HG03108 (cell line): ENCODE data around the gene RBKS.

Experiments
- ATAC-seq: cut with Tn5 transposase; IDR thresholded peaks from one replicate; pipeline ENCODE4 v1.9.1; 2021; ENCODE audit warnings: moderate library complexity; ENCODE audit not compliant: unreplicated experiment

RBKS gene

DNA sequence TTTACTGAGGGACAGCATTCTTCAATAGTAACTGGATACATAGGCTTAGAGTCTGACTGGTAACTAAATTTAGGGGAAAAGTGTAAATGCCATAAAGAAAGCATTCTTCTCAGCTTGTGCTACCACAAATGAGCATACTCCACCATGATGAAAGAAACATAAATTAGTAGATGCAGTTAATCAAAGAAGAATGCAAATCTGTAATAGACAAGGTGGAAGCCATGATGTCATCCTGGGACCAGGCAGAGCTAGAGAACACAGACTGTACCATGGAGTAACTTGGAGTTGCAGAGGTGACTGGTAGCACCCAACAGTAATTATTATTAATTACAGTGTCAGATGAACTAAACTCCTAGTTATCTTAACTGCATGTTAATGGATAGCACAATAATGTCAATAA is 51.7 kb downstream of the RBKS start:
- ATAC-seq, result no peak

DNA sequence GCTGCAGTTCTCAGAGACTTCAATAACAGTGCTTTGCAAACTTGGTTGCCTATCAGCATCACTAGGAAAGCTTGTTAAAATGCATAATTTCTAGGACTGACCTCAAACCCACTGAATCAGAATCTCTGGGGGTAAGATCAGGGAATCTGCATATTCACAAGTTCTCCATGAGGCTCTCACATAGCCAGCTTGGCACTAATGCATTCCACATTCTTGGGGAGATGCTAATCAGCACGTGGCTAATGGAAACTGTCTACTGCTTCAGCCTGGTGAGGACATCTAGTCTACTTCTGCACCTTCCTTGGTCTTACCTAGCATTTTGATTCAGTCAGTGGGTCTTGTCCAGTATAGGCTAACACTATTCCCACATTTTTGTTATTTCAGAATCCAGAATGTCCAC is 56.3 kb downstream of the RBKS start:
- ATAC-seq, result no peak

DNA sequence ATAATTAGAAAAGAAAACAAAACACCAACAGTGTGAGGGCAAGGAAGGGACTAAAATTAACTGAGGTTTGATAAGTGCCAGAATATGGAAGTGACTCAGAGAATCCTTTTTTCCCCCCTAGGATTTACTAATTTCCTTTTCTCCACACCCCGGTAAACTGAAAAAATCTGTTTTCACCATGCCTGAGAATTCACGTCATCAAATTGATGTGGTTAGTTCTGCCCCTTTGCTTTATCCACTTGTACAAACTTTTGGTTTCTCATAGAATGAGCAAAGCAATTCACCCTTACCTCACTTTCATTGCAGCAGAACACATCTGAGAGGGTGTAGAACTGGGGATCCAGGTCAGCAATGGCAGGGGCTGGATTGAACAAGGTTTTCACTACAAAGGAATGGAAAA is 57.8 kb downstream of the RBKS start:
- ATAC-seq, result no peak

DNA sequence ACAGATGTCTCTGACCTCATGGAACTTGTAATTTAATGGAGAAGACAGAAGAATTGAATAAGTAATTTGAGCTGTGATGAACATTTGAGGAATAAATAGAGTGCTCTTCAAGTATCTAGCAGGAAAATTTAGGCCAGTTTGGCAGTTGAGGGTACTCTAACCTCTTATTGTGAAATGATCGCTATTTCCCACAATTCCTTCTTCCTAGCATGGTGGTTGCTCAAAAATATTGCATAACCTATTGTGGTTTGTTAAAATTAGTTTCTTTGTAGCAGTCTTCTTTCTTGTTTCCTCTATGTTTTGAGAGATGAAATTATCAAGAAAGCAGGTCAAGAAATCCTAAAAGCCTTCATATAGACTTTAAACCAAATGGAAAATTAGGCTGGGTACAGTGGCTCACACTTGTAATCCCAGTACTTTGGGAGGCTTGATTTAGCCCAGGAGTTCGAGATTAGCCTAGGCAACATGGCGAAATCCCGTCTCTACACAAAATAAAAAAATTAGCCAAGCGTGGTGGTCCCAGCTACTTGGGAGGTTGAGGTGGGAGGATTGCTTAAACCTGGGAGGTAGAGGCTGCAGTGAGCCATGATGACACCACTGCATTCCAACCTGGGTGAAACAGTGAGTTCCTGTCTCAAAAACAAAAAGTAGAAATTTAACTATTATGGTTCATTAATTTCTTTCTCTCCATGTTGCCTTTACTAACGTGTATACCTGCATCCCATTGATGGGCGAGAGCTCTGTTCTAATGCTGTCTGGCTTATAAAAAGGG is 58.7 kb downstream of the RBKS start:
- no peak for ATAC-seq

DNA sequence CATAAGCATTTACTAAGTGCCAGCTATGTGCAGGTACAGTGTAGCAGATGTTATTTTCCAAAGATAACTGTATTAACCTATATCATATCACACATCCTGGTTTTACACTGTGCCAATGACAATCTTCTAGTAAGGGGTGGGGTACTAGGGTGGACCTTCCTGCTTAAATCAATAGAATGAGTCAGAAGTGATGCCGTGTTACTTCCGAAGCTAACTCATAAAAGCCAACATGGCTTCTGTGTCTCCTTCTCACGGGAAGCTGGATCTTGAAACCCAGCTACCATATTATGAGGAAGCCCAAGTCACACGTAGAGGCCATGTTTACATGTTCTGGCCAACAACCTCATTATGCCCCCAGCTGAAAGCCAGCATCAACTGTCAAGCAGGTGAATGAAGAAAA is 59.5 kb downstream of the RBKS start:
- no peak for ATAC-seq

DNA sequence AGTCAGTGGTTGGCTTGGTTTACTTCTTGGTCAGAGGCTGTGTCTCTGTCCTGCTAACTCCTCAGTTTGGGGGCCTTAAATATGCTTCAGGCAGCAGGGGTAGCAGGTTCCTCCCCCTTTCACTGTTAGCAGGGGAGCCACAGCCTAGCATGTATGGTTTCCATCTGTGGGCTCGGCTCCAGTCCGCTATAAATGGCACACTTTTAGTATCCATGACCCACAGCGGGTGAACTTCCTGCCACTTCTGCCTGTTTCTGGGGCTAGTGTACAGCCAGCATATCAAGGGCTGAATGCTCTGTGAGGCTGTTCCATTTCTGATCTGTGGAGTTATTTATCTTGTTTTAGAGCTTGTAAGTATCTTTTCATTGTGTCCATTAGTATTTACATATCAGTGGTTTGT is 60.4 kb downstream of the RBKS start:
- ATAC-seq, result no peak

DNA sequence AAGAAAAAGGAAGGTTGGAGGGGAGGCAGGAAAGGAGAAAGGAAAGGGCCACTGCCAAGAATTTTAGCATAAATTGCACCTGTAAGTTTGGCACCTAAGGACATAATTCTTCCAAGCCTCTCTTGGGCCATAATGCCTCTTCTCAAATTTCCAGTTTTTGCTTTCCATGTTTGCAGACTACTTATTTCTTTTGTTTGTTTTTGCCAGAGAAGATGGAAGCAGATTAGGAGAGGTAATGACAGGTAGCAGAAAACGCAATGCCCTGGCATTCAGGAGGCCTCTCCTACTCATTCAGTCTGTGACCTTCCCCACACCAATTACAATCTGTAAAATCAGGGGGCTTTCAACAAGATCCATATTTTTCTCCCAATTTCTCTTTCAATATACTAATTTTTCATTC is 61.9 kb downstream of the RBKS start:
- ATAC-seq, result no peak

DNA sequence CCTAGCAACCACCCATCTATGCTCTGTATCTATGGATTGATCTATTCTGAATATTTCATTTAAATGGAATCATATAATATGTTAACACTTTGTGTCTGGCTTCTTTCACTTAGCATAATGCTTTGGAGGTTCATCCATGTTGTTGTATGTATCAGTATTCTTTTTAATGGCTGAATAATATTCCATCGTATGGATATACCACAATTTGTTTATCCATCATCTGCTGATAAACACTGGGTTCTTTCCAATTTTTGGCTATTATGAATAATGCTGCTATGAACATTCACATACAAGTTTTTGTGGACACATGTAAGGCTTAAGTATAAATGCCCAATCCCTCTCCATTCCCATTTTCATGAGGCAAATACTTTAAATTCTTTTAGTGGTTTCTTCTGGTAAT is 65.8 kb downstream of the RBKS start:
- no peak for ATAC-seq

DNA sequence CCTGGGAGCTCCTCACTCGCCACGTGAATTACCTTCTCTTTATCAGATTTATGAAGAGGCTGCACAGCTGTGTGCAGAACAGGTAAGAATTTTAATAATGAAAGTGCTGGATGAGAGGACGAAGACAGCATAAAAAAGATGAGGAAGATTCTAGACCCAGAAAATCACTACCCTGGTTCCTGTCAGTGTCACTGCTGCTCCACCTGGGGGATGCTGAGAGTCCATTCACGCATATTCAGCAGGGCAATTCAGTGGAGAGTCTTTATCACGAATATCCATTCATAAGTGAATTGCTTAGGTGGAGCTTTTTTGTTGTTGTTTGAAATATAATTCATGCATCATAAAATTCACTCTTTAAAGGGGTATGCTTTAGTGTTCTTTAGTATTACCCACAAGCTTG is 66.6 kb downstream of the RBKS start:
- ATAC-seq, result no peak

DNA sequence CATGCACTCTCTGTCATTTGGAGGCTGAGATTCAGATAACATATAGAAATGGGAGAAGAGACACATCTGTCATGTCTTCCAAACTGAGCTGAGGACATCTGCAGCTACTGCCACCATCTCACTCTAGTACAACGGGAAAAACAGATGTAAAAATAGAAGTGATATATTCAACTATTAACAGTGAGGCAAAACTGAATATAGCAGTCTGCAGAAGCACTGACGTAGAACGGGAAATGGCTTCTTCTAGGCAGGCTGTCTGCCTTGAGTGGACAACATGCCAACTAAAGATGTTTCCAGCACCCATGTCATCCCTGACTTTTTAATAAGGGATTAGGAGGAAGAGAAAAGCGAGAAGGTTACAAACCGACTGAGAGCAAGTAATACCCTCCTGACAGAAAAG is 67.1 kb downstream of the RBKS start:
- ATAC-seq, result no peak

DNA sequence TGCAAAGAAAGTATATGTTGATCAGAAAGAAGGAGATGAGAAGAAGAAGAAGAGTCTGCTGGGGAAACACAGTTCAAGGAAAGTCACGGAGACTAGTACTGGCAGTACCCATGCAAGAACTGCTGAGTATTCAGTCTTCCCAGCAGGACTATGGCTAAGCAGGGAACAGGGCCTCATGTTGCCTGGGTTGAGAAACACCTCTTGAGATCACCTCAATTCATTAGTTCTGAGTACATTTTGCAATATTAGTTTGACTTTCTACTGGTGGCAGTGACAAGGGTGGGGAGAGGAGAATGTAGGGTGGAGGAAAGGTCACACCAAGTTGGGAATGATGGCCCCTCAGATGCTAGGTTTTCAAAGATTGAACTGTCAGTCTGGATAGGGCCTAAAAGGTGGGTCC is 68.1 kb downstream of the RBKS start:
- no peak for ATAC-seq

DNA sequence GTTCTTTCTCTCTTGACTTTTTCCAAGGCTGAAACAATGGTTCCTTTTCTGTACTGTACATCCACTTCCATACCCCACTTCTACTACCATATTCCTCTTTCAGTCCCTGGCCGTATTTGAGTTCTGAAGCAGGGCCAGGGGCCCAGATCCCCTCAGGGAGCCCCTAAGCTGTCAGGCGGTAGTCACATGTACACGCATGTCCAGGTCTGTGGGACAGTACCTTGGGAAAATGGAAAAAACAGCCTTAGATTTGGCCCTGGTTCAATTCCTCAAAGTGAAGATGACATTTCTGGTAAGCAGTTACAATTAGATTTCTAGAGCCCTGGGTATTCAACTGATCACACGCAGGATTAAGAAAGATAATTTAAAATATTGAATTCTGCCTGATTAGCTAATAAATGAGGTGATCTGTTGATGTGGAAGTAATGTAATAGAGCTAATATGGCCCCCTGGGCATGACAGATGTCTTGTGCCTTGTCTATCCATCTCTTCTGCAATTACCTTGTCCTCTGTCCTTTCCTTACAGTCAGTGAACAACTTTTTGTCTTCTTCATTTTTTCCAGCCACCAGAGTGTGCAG is 74.2 kb downstream of the RBKS start:
- ATAC-seq, result no peak

DNA sequence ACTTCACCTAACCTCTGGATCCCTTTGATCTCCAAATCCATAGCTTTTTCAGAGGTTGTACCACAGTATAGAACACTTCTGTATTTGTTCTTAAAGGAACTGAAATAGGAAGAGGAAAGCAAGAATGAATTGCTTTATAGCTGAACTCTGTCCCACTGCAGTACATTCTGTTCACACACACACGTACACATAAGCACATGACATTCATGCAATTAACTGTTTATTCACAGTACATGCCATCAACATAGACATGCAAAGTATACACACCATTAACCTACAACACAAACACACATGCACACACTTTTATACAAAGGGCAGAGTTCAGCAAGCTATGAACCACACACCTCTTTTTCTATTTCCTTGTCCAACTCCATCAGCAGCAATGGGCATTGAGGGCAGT is 75.4 kb downstream of the RBKS start:
- no peak for ATAC-seq

DNA sequence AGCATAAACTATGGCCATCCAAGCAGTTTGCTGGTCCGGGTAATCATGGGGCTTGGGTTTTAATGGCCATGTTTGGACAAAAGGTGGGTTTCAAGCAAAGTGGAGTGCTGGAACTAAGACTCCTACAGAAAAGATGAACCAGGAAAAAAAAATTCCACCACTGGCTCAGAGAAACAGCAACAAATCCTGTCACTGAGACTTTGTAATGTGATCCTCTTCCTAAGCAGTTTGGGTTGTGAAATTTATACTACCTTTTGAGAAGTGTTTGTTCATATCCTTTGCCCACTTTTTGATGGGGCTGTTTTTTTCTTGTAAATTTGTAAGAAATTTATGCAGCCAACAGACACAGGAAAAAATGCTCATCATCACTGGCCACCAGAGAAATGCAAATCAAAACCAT is 78.4 kb downstream of the RBKS start:
- ATAC-seq, result no peak

DNA sequence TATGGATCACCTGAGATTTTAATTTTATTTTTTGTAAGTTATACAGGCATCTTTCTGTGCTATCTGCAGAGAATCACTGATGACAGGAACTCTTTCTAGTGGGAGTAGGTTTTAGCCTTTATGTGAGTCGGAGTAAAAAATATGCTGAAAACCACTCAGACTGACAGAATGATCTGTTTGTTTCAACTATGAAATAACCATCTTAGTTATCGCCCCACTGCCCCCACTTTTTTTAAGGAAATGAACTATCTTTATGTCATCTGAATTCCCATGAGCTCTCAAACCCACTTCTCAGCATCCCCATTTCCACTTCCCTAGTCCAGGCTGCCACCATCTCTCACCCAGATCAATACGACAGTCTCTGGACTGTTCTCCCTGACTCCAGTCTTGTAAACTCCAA is 79.7 kb downstream of the RBKS start:
- no peak for ATAC-seq

DNA sequence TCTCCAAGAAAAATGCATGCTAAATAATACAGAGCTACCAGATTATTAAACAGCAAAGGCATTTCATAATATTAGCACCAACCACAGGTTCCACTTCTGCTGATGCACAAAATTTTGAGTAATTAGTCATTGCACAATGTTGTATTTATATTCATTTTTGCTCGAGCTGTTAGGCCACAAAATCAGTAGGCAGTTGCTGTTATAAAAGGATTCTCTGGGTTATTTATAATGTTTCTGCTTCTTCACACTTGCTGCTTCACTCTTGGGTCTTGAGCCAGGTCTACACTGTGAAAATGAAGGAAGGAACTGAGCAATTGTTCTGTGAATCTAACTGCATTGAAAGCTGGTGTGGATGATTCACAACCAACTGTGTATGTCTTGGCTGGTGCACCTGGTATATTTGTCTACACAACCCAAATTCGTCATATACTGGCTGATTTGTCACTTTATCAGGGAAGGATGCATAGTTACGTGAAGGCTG is 80.4 kb downstream of the RBKS start:
- no peak for ATAC-seq

DNA sequence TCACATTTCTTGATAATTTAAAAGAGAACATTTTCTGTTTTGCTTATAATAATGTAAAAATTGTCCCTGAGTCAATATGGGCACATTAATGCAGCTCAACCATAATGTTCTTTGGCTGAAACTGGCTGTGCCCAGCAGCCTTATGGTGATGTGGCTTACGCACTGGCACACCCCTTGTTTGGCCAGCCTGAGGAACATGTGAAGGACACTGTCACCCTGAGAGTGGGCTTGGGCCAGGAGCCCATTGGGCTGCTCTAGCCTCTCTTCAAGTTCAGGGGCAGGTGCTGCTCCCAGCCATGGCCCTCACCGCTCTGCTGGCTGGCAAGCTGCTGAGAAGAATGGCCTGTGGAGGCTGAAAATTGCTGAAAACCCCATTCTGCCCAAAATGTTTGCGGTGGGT is 81.2 kb downstream of the RBKS start:
- no peak for ATAC-seq

DNA sequence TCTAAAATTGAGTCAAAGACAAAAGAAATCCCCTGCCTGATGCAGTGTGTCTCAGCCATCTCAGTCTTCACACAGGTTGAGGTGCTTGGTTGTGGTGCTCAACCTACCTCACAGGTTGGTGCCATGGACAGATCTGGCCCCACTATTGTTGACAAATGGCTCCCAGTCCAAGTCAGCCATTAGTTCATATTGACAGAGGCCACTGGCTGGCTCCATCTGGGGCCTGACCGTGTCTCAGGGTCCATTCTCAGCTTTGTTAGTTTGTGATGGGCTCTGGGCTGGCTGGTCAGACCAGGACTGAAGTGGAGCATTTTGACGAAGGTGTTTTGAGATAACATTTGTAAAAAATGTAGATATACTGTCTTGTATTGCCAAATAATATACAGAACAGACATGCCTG is 81.8 kb downstream of the RBKS start:
- no peak for ATAC-seq

DNA sequence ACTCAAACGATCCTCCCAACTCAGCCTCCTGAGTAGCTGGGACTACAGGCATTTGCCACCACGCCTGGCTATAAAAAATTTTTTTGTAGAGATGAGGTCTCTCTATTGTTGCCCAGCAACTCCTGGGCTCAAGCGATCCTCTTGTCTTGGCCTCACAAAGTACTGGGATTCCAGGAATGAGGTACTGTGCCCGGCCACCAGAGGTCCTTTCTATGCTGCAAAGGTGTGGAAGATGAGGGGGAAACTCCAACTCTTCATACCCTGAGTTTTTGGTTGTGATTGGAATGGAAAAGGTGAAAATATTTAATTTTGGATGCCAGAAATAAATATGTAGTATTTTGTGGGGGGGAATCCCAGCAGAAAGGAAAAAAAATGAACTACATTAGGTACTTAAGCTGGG is 82.7 kb downstream of the RBKS start:
- no peak for ATAC-seq

DNA sequence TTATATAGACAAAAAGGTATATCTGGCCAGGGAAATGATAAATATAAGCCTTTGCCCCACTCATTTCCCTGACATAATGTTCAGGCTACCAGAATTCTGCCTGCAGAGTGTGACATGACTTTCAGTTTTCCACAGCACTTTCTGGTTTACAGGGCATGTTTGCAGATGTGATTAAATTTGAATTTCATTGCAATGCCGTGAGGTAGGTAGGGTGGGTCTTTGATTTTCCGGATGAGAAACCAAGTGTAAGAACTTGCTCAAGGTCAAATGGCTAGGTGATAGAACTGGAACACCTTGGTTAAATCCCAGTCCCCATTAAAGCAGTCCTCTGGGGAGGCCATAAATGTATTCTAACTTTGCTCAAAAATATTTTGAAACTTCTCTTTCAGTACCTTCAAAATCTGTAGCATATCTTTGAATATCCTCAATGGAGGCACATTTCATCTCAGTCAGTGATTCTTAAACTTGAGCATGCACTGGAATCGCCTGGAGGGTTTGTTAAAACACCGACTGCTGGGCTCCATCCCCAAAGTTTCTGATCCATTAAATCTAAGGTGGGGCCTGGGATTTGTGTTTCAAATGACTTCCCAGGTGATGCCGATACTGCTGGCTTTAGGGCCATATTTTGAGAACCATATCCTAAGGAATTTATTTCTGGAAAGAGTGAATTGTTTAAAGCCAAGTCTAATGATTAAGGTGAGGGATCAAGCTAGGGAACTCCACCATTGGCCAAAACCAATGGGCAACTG is 83.7 kb downstream of the RBKS start:
- ATAC-seq, result no peak

DNA sequence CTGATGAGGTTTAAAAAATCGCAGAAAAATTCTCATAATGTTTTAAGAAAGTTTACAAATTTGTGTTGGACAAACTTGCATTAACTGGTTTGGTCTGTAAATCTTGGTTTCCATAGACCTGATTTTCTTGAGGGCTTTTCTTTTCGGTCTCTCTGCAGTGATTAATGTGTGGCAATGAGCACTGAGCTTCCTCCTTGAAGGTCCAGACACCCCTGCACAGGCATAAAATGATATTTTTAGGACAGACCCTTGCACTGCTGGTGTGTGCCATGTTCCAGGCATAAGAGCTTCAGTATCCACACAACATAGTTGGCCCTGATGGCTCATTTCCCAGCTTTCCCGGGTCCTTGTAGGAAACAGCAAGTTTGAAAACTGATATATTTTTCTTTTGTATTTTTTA is 85.0 kb downstream of the RBKS start:
- ATAC-seq, result no peak

DNA sequence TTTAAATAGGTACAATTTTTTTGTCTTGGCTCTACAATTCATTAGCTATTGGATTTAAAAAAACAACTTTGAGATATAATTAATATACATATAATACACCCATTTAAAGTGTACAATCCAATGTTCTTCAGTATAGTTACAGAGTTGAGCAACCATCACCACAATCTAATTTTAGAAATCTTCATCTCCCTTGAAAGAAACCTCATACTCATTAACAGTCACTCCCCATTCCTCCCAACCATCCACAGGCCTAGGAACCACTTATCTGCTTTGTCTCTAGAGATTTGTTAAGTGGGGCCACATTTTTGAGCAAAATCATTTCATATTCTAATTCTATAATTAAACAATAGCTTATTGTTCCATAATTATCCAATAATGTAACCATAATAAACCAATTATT is 86.0 kb downstream of the RBKS start:
- ATAC-seq, result no peak
